ENCODE results near the gene TMEM14B.

The TMEM14B gene

DNA sequence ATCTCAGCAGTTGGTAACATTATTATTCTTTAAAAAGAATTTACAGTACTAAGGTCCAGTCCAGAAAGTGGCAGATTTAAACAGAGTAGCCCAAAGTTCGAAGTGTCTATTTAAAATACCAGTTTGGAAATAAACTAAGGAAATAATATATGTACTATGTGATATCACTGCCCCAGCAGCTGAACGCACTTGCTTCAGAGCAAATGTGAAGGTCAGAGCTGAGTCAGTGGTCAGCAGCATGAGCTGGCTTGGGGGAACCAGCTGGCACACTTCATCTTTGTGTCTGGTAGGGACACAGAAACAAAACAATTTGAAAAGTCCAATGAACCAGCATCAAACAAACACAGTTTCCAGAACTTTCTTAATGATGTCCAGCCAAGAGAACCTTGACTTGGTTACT lies 15.4 kb downstream of the TMEM14B start:
- no peak overlapping the region for H3K4me3 ChIP-seq (ENCODE audit: low read depth, low read length)
- DNase-seq (ENCODE audit: low read depth), result no peak
- TF ChIP-seq, protein P1, sequence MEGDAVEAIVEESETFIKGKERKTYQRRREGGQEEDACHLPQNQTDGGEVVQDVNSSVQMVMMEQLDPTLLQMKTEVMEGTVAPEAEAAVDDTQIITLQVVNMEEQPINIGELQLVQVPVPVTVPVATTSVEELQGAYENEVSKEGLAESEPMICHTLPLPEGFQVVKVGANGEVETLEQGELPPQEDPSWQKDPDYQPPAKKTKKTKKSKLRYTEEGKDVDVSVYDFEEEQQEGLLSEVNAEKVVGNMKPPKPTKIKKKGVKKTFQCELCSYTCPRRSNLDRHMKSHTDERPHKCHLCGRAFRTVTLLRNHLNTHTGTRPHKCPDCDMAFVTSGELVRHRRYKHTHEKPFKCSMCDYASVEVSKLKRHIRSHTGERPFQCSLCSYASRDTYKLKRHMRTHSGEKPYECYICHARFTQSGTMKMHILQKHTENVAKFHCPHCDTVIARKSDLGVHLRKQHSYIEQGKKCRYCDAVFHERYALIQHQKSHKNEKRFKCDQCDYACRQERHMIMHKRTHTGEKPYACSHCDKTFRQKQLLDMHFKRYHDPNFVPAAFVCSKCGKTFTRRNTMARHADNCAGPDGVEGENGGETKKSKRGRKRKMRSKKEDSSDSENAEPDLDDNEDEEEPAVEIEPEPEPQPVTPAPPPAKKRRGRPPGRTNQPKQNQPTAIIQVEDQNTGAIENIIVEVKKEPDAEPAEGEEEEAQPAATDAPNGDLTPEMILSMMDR (IDR thresholded peaks at IDR 0.05; ENCODE audit: low read depth, low read length, missing control alignments), result no peak

DNA sequence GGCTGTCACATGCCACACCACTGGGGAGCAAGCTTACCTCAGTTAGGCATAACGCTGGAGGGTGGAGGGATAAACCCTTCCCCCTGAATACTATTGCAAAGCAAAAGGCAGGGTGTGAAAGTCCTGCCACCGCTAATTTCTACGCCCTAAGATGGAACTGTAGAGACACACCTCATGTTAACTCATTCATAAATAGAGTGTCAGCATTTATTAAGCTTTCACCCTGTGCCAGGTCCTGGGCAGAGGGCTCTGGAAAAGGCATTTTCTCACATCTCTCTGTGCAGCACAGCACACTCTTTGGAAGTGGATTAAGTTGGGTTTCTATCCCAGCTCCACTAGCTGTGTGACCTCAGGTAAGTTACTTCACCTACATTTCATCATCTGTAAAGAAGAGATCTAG lies 21.8 kb downstream of the TMEM14B start:
- TF ChIP-seq, protein P1 (IDR thresholded peaks at IDR 0.05; ENCODE audit: low read depth, low read length, missing control alignments), result no peak
- no peak overlapping the region for H3K4me3 ChIP-seq (ENCODE audit: low read depth, low read length)
- no peak for DNase-seq (ENCODE audit: low read depth)

DNA sequence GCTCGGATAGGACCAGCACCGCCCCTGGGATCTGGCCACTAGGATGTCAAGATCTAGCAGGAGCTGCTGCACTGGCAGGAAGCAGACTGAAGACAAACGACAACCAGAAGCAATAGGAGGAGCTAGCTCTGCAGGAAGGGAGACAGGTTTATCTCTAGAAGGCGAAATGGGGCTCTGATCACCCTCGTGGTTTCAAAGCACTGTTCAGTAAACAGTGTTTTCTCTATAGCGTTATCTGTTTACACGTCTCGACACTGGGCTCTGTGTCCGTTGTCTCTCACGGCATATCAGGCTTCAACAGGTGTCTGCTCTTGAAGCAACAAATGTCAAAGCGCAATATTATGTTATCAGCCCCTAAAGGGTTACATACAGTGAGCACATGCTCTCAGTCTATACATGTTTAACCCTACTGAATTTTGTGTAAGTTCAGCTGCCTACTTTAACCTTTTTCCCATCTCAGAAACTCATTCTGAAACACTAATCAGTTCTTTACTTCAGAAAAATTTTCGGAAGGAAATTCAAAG lies 23.8 kb downstream of the TMEM14B start:
- TF ChIP-seq, protein P1 (IDR thresholded peaks at IDR 0.05; ENCODE audit: low read depth, low read length, missing control alignments), result no peak
- no peak overlapping the region for H3K4me3 ChIP-seq (ENCODE audit: low read depth, low read length)
- no peak for DNase-seq (ENCODE audit: low read depth)

DNA sequence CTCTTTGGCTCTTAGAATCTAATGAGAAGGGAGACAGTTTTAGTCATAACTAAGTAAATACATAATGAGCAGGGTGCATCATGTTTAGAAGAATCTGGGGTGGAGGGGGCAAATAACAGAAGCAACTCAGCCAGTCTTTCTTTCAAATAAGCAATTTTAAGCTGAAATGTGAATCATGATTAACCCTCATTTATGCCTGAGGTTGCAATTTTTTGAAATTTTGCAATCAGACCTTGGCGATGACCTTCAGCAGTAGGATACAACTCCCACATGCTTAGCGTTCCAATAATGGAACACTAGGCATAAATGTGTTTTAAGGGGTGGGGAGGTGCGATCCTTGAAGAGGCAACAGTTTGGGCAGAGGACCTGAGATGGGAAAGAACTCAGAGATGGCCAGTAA lies 30.6 kb downstream of the TMEM14B start:
- TF ChIP-seq, protein P1 (IDR thresholded peaks at IDR 0.05; ENCODE audit: low read depth, low read length, missing control alignments), result no peak
- no peak overlapping the region for H3K4me3 ChIP-seq (ENCODE audit: low read depth, low read length)
- DNase-seq (ENCODE audit: low read depth), result no peak

DNA sequence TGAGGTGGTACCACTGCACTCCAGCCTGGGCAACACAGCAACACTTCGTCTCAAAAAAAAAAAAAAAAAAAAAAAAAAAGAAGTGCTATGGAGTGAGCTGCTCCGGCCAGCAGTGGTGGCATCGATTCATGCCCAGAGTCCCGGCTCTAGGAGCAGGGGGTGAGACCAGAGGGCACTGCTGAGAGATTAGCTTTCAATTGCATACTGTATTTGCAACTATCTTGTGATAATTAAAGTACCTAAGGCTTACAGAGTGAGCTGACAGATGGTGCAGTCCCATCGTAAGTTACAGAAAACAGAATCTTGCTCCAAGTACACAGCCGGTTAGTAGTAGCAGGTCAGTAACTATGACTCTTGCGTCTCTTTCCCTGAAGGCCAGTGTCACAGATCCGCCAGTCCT lies 31.5 kb downstream of the TMEM14B start:
- TF ChIP-seq, protein P1 (IDR thresholded peaks at IDR 0.05; ENCODE audit: low read depth, low read length, missing control alignments), result no peak
- H3K4me3 ChIP-seq (ENCODE audit: low read depth, low read length), result no peak overlapping the region
- no peak for DNase-seq (ENCODE audit: low read depth)

DNA sequence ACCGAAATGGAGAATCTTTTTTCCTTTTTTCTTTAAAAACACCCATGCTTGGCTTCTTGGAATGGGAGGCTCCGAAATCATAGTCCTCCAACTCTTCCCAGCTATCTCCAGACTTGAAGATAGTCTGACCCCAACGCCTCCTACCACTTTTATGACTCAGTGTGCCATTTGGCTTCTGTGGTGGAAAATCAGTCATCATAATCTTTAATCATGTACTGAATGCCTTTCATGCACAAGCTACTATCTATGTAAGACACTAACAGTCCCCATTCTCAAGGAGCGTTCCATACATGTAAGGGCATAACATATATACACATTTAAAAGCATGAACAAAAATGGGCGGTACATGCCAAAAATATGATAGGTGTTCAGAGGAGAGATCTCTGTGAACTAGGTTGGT lies 44.1 kb downstream of the TMEM14B start:
- H3K4me3 ChIP-seq (ENCODE audit: low read depth, low read length), result no peak overlapping the region
- DNase-seq (ENCODE audit: low read depth), result no peak
- TF ChIP-seq, protein P1 (IDR thresholded peaks at IDR 0.05; ENCODE audit: low read depth, low read length, missing control alignments), result no peak

DNA sequence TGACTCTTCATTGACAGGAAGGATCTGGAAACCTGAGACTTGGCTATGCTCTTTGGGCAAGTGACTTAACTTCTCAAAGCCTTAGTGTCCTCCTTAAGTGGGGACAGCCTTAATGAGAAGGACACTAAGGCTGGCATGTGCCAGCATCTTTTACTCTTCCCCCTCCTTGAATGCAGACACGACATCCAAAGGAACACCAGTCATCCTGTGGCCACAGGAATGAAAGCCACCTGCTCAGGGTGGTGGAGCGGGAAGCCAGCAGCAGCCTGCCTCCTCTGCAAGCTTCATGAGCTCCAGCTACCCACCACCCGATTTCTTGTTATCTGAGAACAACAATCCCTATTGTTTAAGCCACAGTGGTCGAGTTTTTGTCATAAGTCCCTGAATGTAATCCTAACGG lies 44.5 kb downstream of the TMEM14B start:
- no peak for DNase-seq (ENCODE audit: low read depth)
- TF ChIP-seq, protein P1 (IDR thresholded peaks at IDR 0.05; ENCODE audit: low read depth, low read length, missing control alignments), result no peak

More for the DNA sequence above, 44.5 kb downstream of the TMEM14B start:
- H3K4me3 ChIP-seq (ENCODE audit: low read depth, low read length), result no peak overlapping the region

Measured in GM12864 (cell line).